NCI-H1105 treated with DMSO at 0.1 percent for 48 hours (cell line): ENCODE data around the gene MPV17.
"Not testable (repeated sequence)": the region's sequence is repeated elsewhere in the genome, so short reads cannot be mapped to it uniquely, and the experiment has no call there.

Experiments used
- DNase-seq: peaks from one replicate; lab custom pipeline; 2025; lab: John Stamatoyannopoulos, UW

MPV17 gene

GRCh38 chr2:27298391-27299080, 24.4 kb downstream of the MPV17 start:
- DNase-seq: no peak

- no peak for DNase-seq
Observed at GRCh38 chr2:27297195-27297594, 25.7 kb downstream of the MPV17 start.

- DNase-seq: no peak
Observed at GRCh38 chr2:27296481-27296880, 26.4 kb downstream of the MPV17 start.

- no peak for DNase-seq
Observed at GRCh38 chr2:27294928-27295327, 28.0 kb downstream of the MPV17 start.

GRCh38 chr2:27291865-27292264, 31.0 kb downstream of the MPV17 start:
- no peak for DNase-seq

- no peak for DNase-seq
Observed at GRCh38 chr2:27290549-27290948, 32.3 kb downstream of the MPV17 start.

- DNase-seq: no peak
Observed at GRCh38 chr2:27288610-27289009, 34.3 kb downstream of the MPV17 start.

- DNase-seq: no peak
Observed at GRCh38 chr2:27285481-27285880, 37.4 kb downstream of the MPV17 start.

- DNase-seq: no peak
Observed at GRCh38 chr2:27284996-27285395, 37.9 kb downstream of the MPV17 start.

GRCh38 chr2:27282892-27283291, 40.0 kb downstream of the MPV17 start:
- no peak for DNase-seq

- DNase-seq: no peak
Observed at GRCh38 chr2:27281855-27282559, 40.9 kb downstream of the MPV17 start, which contains the start of gene TRIM54. TRIM54 (plus strand) TSS chr2:27282429; CDS start chr2:27282732, 303 bp downstream.

GRCh38 chr2:27281442-27281841, 41.5 kb downstream of the MPV17 start:
- no peak for DNase-seq

- DNase-seq: no peak
Observed at GRCh38 chr2:27280826-27281225, 42.1 kb downstream of the MPV17 start.

- DNase-seq: no peak
Observed at GRCh38 chr2:27278010-27278409, 44.9 kb downstream of the MPV17 start.

- no peak for DNase-seq
Observed at GRCh38 chr2:27275211-27276150, 47.4 kb downstream of the MPV17 start, which contains the start of gene DNAJC5G. DNAJC5G (plus strand) TSS chr2:27275433; CDS start chr2:27276729, 1,296 bp downstream.

GRCh38 chr2:27272537-27273522, 50.1 kb downstream of the MPV17 start:
- not testable (repeated sequence) for DNase-seq

GRCh38 chr2:27271631-27272340, 51.1 kb downstream of the MPV17 start:
- DNase-seq: no peak

- no peak for DNase-seq
Observed at GRCh38 chr2:27270670-27271069, 52.2 kb downstream of the MPV17 start.

GRCh38 chr2:27270131-27270530, 52.8 kb downstream of the MPV17 start:
- no peak for DNase-seq

GRCh38 chr2:27268296-27268695, 54.6 kb downstream of the MPV17 start:
- not testable (repeated sequence) for DNase-seq

GRCh38 chr2:27265536-27265870, 57.4 kb downstream of the MPV17 start:
- DNase-seq: no peak
